Karpas-422 (cell line): ENCODE measurements around the gene PPP1CA. TPM values are rescaled to one million over a fixed set of nuclear protein-coding genes. Genes with fewer than 3 reads are reported as not detected.
A peak's percentile ranks its signal among the peaks of the same experiment; 100 is the strongest.
"Not testable (repeated sequence)": the region's sequence is repeated elsewhere in the genome, so short reads cannot be mapped to it uniquely, and the experiment has no call there.

Experiments used
- DNase-seq: peaks from one replicate; pipeline ENCODE4 v3.0.0-alpha.2; 2015
- H2AFZ ChIP-seq: fragments of 200-600 bp; sonication (generic); 2 replicates; pipeline ENCODE4 v1.6.1; 2014; ENCODE audit warnings: antibody characterized with exemption, low read length, mixed read lengths
- H3K27ac ChIP-seq: fragments of 200-600 bp; sonication (generic); 2 replicates; pipeline ENCODE4 v1.5.1; 2014; ENCODE audit warnings: mild to moderate bottlenecking, low read length, moderate library complexity
- H3K27me3 ChIP-seq: fragments of 200-600 bp; sonication (generic); 2 replicates; pipeline ENCODE4 v1.6.1; 2014; ENCODE audit warnings: low read length, mixed read lengths
- H3K36me3 ChIP-seq: fragments of 200-600 bp; sonication (generic); 2 replicates; pipeline ENCODE4 v1.6.1; 2014; ENCODE audit warnings: low read length, mixed read lengths; ENCODE audit not compliant: insufficient read depth
- H3K4me1 ChIP-seq: fragments of 200-600 bp; sonication (generic); 2 replicates; pipeline ENCODE4 v1.6.1; 2014; ENCODE audit warnings: mild to moderate bottlenecking, low read length, mixed read lengths
- H3K4me2 ChIP-seq: fragments of 200-600 bp; sonication (generic); 2 replicates; pipeline ENCODE4 v1.6.1; 2014; ENCODE audit warnings: low read length, low read depth, mild to moderate bottlenecking; ENCODE audit not compliant: poor library complexity, severe bottlenecking
- H3K4me3 ChIP-seq: fragments of 200-600 bp; sonication (generic); 2 replicates; pipeline ENCODE4 v1.5.1; 2014; ENCODE audit warnings: mild to moderate bottlenecking, antibody characterized with exemption, low read length, mixed read lengths
- H3K79me2 ChIP-seq: fragments of 200-600 bp; sonication (generic); 2 replicates; pipeline ENCODE4 v1.6.1; 2014; ENCODE audit warnings: mild to moderate bottlenecking, low read length, mixed read lengths
- H3K9ac ChIP-seq: fragments of 200-600 bp; sonication (generic); 2 replicates; pipeline ENCODE4 v1.6.0; 2014; ENCODE audit warnings: low read length
- H3K9me2 ChIP-seq: fragments of 200-600 bp; sonication (generic), shearing (Covaris generic); replicated peaks from 2 replicates; pipeline ENCODE4 v1.6.0; 2014; ENCODE audit warnings: mild to moderate bottlenecking, low read length, moderate library complexity; ENCODE audit not compliant: insufficient read depth
- H3K9me3 ChIP-seq: fragments of 300-700, 200-600 bp; sonication (generic); 2 replicates; pipeline ENCODE4 v1.6.1; 2014; ENCODE audit warnings: low read length, mixed read lengths
- H4K20me1 ChIP-seq: fragments of 200-600 bp; sonication (generic); 2 replicates; pipeline ENCODE4 v1.6.1; 2014; ENCODE audit warnings: mild to moderate bottlenecking, antibody characterized with exemption, low read length, low read depth; ENCODE audit not compliant: insufficient read depth
- total RNA-seq: library from RNA; depleted of rRNA; stranded (reverse); fragments of >200 nt; shearing (Covaris generic); gene quantifications from 2 replicates; pipeline ENCODE4 v1.2.3, GENCODE V29; 2014; ENCODE audit warnings: low replicate concordance

PPP1CA gene
- total RNA-seq, 1 experiment from 2014 or later, result 218 TPM

GRCh38 chr11:67431346-67432249, 29.9 kb upstream of the PPP1CA start:
- DNase-seq, result no peak
- no peak overlapping the region for H3K9ac ChIP-seq
- H3K79me2 ChIP-seq, result peaks cover 21% of the 10 kb centered on the region
- H3K9me2 ChIP-seq, result no peaks in the 10 kb centered on the region
- H3K4me1 ChIP-seq, result peaks cover 57% of the 10 kb centered on the region
- H3K9me3 ChIP-seq, result no peaks in the 10 kb centered on the region
- H3K36me3 ChIP-seq, result peaks cover 5% of the 10 kb centered on the region; the same call in 1 of the 2 replicates
- no peak overlapping the region for H3K27ac ChIP-seq
- H3K4me2 ChIP-seq, result no peak overlapping the region
- peaks cover 7% of the 10 kb centered on the region; the same call in 1 of the 2 replicates for H4K20me1 ChIP-seq
- H3K4me3 ChIP-seq, result no peak overlapping the region
- no peak overlapping the region for H2AFZ ChIP-seq
- H3K27me3 ChIP-seq, result no peaks in the 10 kb centered on the region

- peak overlapping the region; percentile 93 for H3K4me2 ChIP-seq
- H3K79me2 ChIP-seq, result peaks cover 16% of the 10 kb centered on the region
- peaks cover 38% of the 10 kb centered on the region for H3K4me1 ChIP-seq
- peak overlapping the region; percentile 87; the same call in 1 of the 2 replicates for H3K4me3 ChIP-seq
- no peak for DNase-seq
- peak overlapping the region; percentile 88 for H3K9ac ChIP-seq
- no peaks in the 10 kb centered on the region for H3K9me2 ChIP-seq
- H2AFZ ChIP-seq, result no peak overlapping the region
- no peaks in the 10 kb centered on the region for H4K20me1 ChIP-seq
- H3K36me3 ChIP-seq, result peaks cover 5% of the 10 kb centered on the region; the same call in 1 of the 2 replicates
- H3K27ac ChIP-seq, result no peak overlapping the region
- H3K9me3 ChIP-seq, result no peaks in the 10 kb centered on the region
- no peaks in the 10 kb centered on the region for H3K27me3 ChIP-seq
These were observed 28.1 kb upstream of the PPP1CA start for GRCh38 chr11:67429722-67430121.

- Histone ChIP-seq H3K4me3 (peak overlapping the region; percentile 87), H4K20me1 (no peaks in the 10 kb centered on the region), H3K4me1 (peaks cover 32% of the 10 kb centered on the region), H3K27ac (peak overlapping the region; percentile 60), H3K9me3 (no peaks in the 10 kb centered on the region), H3K9ac (peak overlapping the region; percentile 88), H3K4me2 (peak overlapping the region; percentile 93), H3K9me2 (no peaks in the 10 kb centered on the region), H2AFZ (no peak overlapping the region), H3K79me2 (peaks cover 16% of the 10 kb centered on the region), H3K27me3 (no peaks in the 10 kb centered on the region), H3K36me3 (peaks cover 5% of the 10 kb centered on the region; the same call in 1 of the 2 replicates)
- no peak for DNase-seq
These were observed 27.5 kb upstream of the PPP1CA start for GRCh38 chr11:67429038-67429668.

GRCh38 chr11:67428052-67429001, 26.7 kb upstream of the PPP1CA start, which contains the start of gene RPS6KB2:
RPS6KB2 (plus strand) TSS chr11:67428494; CDS start chr11:67428546, 52 bp downstream.
- peak; percentile 99 for DNase-seq
- peak within 1 kb of the TSS; percentile 87 for H3K4me3 ChIP-seq
- H3K79me2 ChIP-seq, result peaks cover 16% of the 10 kb centered on the region
- H2AFZ ChIP-seq, result peak within 1 kb of the TSS; percentile 95; the same call in 1 of the 2 replicates
- H3K9me2 ChIP-seq, result no peaks in the 10 kb centered on the region
- no peaks in the 10 kb centered on the region for H3K9me3 ChIP-seq
- peak within 1 kb of the TSS; percentile 68 for H3K27ac ChIP-seq
- H4K20me1 ChIP-seq, result no peaks in the 10 kb centered on the region
- peaks cover 24% of the 10 kb centered on the region for H3K4me1 ChIP-seq
- peak within 1 kb of the TSS; percentile 93 for H3K4me2 ChIP-seq
- H3K27me3 ChIP-seq, result no peaks in the 10 kb centered on the region
- H3K36me3 ChIP-seq, result peaks cover 5% of the 10 kb centered on the region; the same call in 1 of the 2 replicates
- peak within 1 kb of the TSS; percentile 88 for H3K9ac ChIP-seq

GRCh38 chr11:67427364-67427859, 25.8 kb upstream of the PPP1CA start:
- H3K27me3 ChIP-seq, H4K20me1 ChIP-seq, H3K36me3 ChIP-seq, DNase-seq, H3K9me3 ChIP-seq, H3K9me2 ChIP-seq: not testable (repeated sequence)
- H2AFZ ChIP-seq, result peak overlapping the region; percentile 95; the same call in 1 of the 2 replicates
- peak overlapping the region; percentile 93 for H3K4me2 ChIP-seq
- peaks cover 19% of the 10 kb centered on the region for H3K4me1 ChIP-seq
- peak overlapping the region; percentile 88 for H3K9ac ChIP-seq
- peaks cover 16% of the 10 kb centered on the region for H3K79me2 ChIP-seq
- H3K27ac ChIP-seq, result peak overlapping the region; percentile 68
- H3K4me3 ChIP-seq, result peak overlapping the region; percentile 87

GRCh38 chr11:67423891-67424613, 22.4 kb upstream of the PPP1CA start:
- Histone ChIP-seq H3K4me3 (no peak overlapping the region), H3K36me3 (no peaks in the 10 kb centered on the region), H3K9me3 (no peaks in the 10 kb centered on the region), H3K9ac (no peak overlapping the region), H4K20me1 (no peaks in the 10 kb centered on the region), H2AFZ (no peak overlapping the region), H3K9me2 (no peaks in the 10 kb centered on the region), H3K27ac (no peak overlapping the region), H3K4me2 (no peak overlapping the region), H3K4me1 (peaks cover 27% of the 10 kb centered on the region), H3K27me3 (no peaks in the 10 kb centered on the region; the same call in 1 of the 2 replicates), H3K79me2 (peaks cover 6% of the 10 kb centered on the region)
- DNase-seq, result no peak

GRCh38 chr11:67423466-67423865, 21.8 kb upstream of the PPP1CA start:
- H3K27ac ChIP-seq, result no peak overlapping the region
- peaks cover 33% of the 10 kb centered on the region for H3K4me1 ChIP-seq
- no peaks in the 10 kb centered on the region for H3K9me2 ChIP-seq
- H3K9ac ChIP-seq, result no peak overlapping the region
- H3K27me3 ChIP-seq, result no peaks in the 10 kb centered on the region; the same call in 1 of the 2 replicates
- no peaks in the 10 kb centered on the region for H3K9me3 ChIP-seq
- no peak overlapping the region for H3K4me2 ChIP-seq
- DNase-seq, result no peak
- no peaks in the 10 kb centered on the region for H3K36me3 ChIP-seq
- no peak overlapping the region for H3K4me3 ChIP-seq
- H2AFZ ChIP-seq, result no peak overlapping the region
- H3K79me2 ChIP-seq, result peaks cover under 1% of the 10 kb centered on the region
- no peaks in the 10 kb centered on the region for H4K20me1 ChIP-seq
